ENCODE measurements around the gene CYP4F2. TPM values are rescaled to one million over a fixed set of nuclear protein-coding genes. Genes with fewer than 3 reads are reported as not detected.

CYP4F2 gene
- total and polyA plus RNA-seq, 10 of the 15 experiments (the other 5 are each of a cell fraction or from before 2014, with no cell fraction given) = 0.08 to 3.5 (median 0.63) TPM

GRCh38 chr19:15836330-15837220 lies 61.3 kb downstream of the CYP4F2 start (continued):
- no peak for TF ChIP-seq ZNF384 (IDR thresholded peaks at IDR 0.05; ENCODE audit: borderline replicate concordance, low read depth, low read length)
- TF ChIP-seq, protein P1, sequence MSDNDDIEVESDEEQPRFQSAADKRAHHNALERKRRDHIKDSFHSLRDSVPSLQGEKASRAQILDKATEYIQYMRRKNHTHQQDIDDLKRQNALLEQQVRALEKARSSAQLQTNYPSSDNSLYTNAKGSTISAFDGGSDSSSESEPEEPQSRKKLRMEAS (IDR thresholded peaks at IDR 0.05; ENCODE audit: low read depth, low read length) = no peak
- TF ChIP-seq, protein P2, sequence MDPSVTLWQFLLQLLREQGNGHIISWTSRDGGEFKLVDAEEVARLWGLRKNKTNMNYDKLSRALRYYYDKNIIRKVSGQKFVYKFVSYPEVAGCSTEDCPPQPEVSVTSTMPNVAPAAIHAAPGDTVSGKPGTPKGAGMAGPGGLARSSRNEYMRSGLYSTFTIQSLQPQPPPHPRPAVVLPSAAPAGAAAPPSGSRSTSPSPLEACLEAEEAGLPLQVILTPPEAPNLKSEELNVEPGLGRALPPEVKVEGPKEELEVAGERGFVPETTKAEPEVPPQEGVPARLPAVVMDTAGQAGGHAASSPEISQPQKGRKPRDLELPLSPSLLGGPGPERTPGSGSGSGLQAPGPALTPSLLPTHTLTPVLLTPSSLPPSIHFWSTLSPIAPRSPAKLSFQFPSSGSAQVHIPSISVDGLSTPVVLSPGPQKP (IDR thresholded peaks at IDR 0.05; ENCODE audit: low read depth, low read length) = no peak
- peak; percentile 98 for TF ChIP-seq NFYB (IDR thresholded peaks at IDR 0.05; ENCODE audit: insufficient read depth, low read depth, low read length)
- TF ChIP-seq NFXL1 (IDR thresholded peaks at IDR 0.05; ENCODE audit: borderline replicate concordance) = no peak
- TF ChIP-seq PML (IDR thresholded peaks at IDR 0.05; ENCODE audit: low read length) = no peak
- no peak; the same call in 1 of the 2 replicates for TF ChIP-seq TCF12 (IDR thresholded peaks at IDR 0.05; ENCODE audit: low read depth, low read length)
- TF ChIP-seq WRNIP1 (IDR thresholded peaks at IDR 0.05; ENCODE audit: borderline replicate concordance, low read depth, low read length) = no peak
- TF ChIP-seq TCF3 (IDR thresholded peaks at IDR 0.05; ENCODE audit: borderline replicate concordance, insufficient read depth, low read depth, low read length) = peak; percentile 58; the same call in 1 of the 2 replicates
- TF ChIP-seq SP1 (IDR thresholded peaks at IDR 0.05; ENCODE audit: low read depth, low read length) = peak; percentile 87
- 0 out of 2 replicates have a peak, but pooled peaks have one; percentile 18 for TF ChIP-seq BACH1 (IDR thresholded peaks at IDR 0.05; ENCODE audit: borderline replicate concordance)
- TF ChIP-seq LARP7 (IDR thresholded peaks at IDR 0.05) = peak; percentile 48; the same call in 1 of the 2 replicates
- no peak for TF ChIP-seq CEBPZ (IDR thresholded peaks at IDR 0.05; ENCODE audit: low read depth, low read length)
- peak; percentile 57 for TF ChIP-seq IKZF1 (conservative IDR thresholded peaks at IDR 0.05)
- TF ChIP-seq, protein P3, sequence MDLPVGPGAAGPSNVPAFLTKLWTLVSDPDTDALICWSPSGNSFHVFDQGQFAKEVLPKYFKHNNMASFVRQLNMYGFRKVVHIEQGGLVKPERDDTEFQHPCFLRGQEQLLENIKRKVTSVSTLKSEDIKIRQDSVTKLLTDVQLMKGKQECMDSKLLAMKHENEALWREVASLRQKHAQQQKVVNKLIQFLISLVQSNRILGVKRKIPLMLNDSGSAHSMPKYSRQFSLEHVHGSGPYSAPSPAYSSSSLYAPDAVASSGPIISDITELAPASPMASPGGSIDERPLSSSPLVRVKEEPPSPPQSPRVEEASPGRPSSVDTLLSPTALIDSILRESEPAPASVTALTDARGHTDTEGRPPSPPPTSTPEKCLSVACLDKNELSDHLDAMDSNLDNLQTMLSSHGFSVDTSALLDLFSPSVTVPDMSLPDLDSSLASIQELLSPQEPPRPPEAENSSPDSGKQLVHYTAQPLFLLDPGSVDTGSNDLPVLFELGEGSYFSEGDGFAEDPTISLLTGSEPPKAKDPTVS (IDR thresholded peaks at IDR 0.05; ENCODE audit: low read depth, low read length) = no peak
- TF ChIP-seq MEF2B (IDR thresholded peaks at IDR 0.05; ENCODE audit: partially characterized antibody, poor library complexity, severe bottlenecking) = peak; percentile 13

Data from GM12878 (cell line).